ENCODE measurements around the gene MEPE. TPM values are rescaled to one million over a fixed set of nuclear protein-coding genes. Genes with fewer than 3 reads are reported as not detected.

Gene MEPE
- total and polyA plus RNA-seq, 2 of the 8 experiments (the other 6 are each of a cell fraction or from before 2014, with no cell fraction given) = not detected

DNA sequence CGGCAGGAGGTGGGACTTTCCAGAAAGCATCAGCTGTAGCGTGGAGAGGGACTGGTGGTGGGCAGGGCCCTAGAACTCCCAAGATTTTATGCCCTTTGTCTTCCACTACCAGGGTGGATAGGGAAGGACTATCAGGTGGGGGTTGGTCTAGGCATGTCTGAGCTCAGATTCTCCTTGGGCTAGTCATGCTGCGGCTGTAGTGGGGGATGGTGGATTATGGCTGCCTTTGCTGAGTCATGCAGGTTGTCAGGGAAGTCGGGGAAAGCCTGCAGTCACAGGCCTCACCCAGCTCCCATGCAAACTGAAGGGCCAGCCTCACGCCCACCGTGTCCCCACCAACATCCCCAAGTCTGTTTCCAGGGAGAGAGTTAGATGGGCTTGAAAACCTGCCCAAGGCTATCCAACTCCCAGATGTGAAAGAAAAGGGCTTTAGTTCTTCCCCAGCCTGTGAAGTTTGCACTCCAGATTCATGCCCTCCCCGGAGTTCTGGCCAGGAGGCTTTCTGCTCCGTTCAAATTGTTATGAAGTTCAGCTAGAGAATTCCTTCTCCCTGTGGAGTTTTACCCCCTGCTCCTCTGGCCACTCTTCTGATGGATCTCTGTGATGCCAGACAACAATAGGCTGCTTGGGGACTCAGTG, 13.4 kb upstream of the MEPE start:
- Histone ChIP-seq H2BK12ac (ENCODE audit: low read depth, low read length) (peak overlapping the region; percentile 68), H3K36me3 (ENCODE audit: control insufficient read depth in 2 of 4, insufficient read depth in 4 of 4, low read length in 3 of 4) (no peaks in the 10 kb centered on the region), H3K23ac (ENCODE audit: insufficient read length) (no peak overlapping the region), H3K4me3 (ENCODE audit: extremely low read depth in 1 of 4, insufficient read depth in 2 of 4, low read depth in 3 of 4, low read length in 4 of 4) (no peak overlapping the region), H3K27ac (ENCODE audit: low read depth, low read length) (peak overlapping the region; percentile 36; the same call in 1 of the 2 replicates), H3K18ac (ENCODE audit: extremely low read depth, low read length) (peak overlapping the region; percentile 83; the same call in 1 of the 2 replicates), H3K4me1 (replicated peaks in 1 of 4; ENCODE audit: control insufficient read depth in 3 of 4, insufficient read depth in 4 of 4, low read length in 3 of 4) (peaks cover 0 to 3% (median 2%) of the 10 kb centered on the region in 4 experiments; a peak in 3 of 7 replicates), H2AFZ (ENCODE audit: low read length) (peak overlapping the region; percentile 65), H2BK15ac (ENCODE audit: low read length) (no peak overlapping the region), H3K79me2 (ENCODE audit: control insufficient read depth in 1 of 2, insufficient read depth in 2 of 2, low read length in 2 of 2) (no peaks in the 10 kb centered on the region), H3K27me3 (replicated peaks in 1 of 4; ENCODE audit: control insufficient read depth in 3 of 4, extremely low read depth in 1 of 4, insufficient read depth in 3 of 4, low read length in 3 of 4) (no peaks in the 10 kb centered on the region; a peak in 1 of 7 replicates), H4K20me1 (replicated peaks in 1 of 2; ENCODE audit: control insufficient read depth in 1 of 2, insufficient read depth in 2 of 2, low read length in 2 of 2) (no peaks in the 10 kb centered on the region), H3K9ac (replicated peaks in 1 of 4; ENCODE audit: extremely low read depth in 1 of 4, low read depth in 3 of 4, low read length in 3 of 4) (no peak overlapping the region), H3K23me2 (ENCODE audit: low read depth, low read length) (no peaks in the 10 kb centered on the region; the same call in 1 of the 2 replicates), H2BK120ac (replicated peaks; ENCODE audit: low read depth, low read length) (no peak overlapping the region), H4K5ac (ENCODE audit: insufficient read length, low read depth, low read length) (no peak overlapping the region), H3K4me2 (ENCODE audit: insufficient read depth in 1 of 2, low read depth in 2 of 2, low read length in 2 of 2) (peak overlapping the region in 1 of 2 experiments; percentile 21; a peak in 1 of 4 replicates), H2BK20ac (ENCODE audit: low read length) (peak overlapping the region; percentile 80), H3K79me1 (ENCODE audit: low read depth, low read length) (no peaks in the 10 kb centered on the region), H3K14ac (ENCODE audit: insufficient read length) (no peak overlapping the region), H3K9me3 (ENCODE audit: insufficient read depth in 2 of 2, low read depth in 1 of 2, low read length in 1 of 2) (peaks cover 0 to 3% of the 10 kb centered on the region in 2 experiments; a peak in 1 of 4 replicates), H2BK5ac (ENCODE audit: low read depth, low read length) (peak overlapping the region; percentile 55), H3K56ac (replicated peaks; ENCODE audit: insufficient read length, low read depth, low read length) (no peak overlapping the region), H3K4ac (replicated peaks; ENCODE audit: insufficient read length, low read depth, low read length) (peak overlapping the region; percentile 94), H4K8ac (ENCODE audit: extremely low read depth, insufficient read depth, low read length) (no peak overlapping the region), H2AK5ac (ENCODE audit: low read depth, low read length) (no peak overlapping the region), H4K91ac (replicated peaks; ENCODE audit: insufficient read length, low read length) (no peak overlapping the region)
- peak; percentile 98 for TF ChIP-seq BACH1 (IDR thresholded peaks at IDR 0.05; ENCODE audit: low read length)
- TF ChIP-seq ASH2L (IDR thresholded peaks at IDR 0.05; ENCODE audit: low read length) = no peak
- TF ChIP-seq JUND (IDR thresholded peaks at IDR 0.05; ENCODE audit: low read length) = peak; percentile 59; the same call in 1 of the 2 replicates
- TF ChIP-seq GTF2F1 (IDR thresholded peaks at IDR 0.05; ENCODE audit: borderline replicate concordance, low read depth, low read length) = peak; percentile 50; the same call in 1 of the 2 replicates
- TF ChIP-seq CTBP2 (IDR thresholded peaks at IDR 0.05; ENCODE audit: borderline replicate concordance, insufficient read depth, insufficient read length, low read length) = no peak
- peak; percentile 92 for TF ChIP-seq MAFK (IDR thresholded peaks at IDR 0.05; ENCODE audit: low read depth, low read length)
- TF ChIP-seq EP300 (IDR thresholded peaks at IDR 0.05; ENCODE audit: borderline replicate concordance in 1 of 2, low read depth in 2 of 2, low read length in 2 of 2) = peak in 1 of 2 experiments; percentile 34; a peak in 1 of 3 replicates
- TF ChIP-seq YY1 (IDR thresholded peaks at IDR 0.05; ENCODE audit: low read depth, low read length) = 0 out of 2 replicates have a peak, but pooled peaks have one; percentile 24
- TF ChIP-seq, protein P1, sequence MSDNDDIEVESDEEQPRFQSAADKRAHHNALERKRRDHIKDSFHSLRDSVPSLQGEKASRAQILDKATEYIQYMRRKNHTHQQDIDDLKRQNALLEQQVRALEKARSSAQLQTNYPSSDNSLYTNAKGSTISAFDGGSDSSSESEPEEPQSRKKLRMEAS (IDR thresholded peaks at IDR 0.05) = peak; percentile 37; the same call in 1 of the 2 replicates
- TF ChIP-seq POLR2A (IDR thresholded peaks at IDR 0.05; ENCODE audit: control extremely low read depth in 1 of 2, low read depth in 2 of 2, low read length in 2 of 2) = no peak
- ChIA-PET POLR2A (ENCODE audit: partially characterized antibody) (no interaction called here), CTCF (ENCODE audit: partially characterized antibody) (interaction anchor here (0.6 to 5.0 kb wide), 7 partner anchors 18 to 283 kb away, joined by 3 to 36 read pairs (median 4); no protein-coding TSS in a partner anchor)
- DNase-seq (ENCODE audit: low read depth in 1 of 2, low spot score in 2 of 2) (no peak), FAIRE-seq (no peak)
- WGBS, 2 experiments (ENCODE audit: extremely low coverage in 1 of 2, insufficient coverage in 1 of 2, insufficient read length in 1 of 2, insufficient replicate concordance in 2 of 2, low coverage in 1 of 2, low lambda C conversion rate in 2 of 2, missing lambda C conversion rate in 1 of 2) = 82% methylated on average over 8 of the region's 8 CpGs; no CpG with 5 or more reads in 1 of the 2 experiments
